Tibial artery (tissue), 4 donors: ENCODE measurements around the gene CXCR4.

Experiments used
- DNase-seq, 2 donors: peaks; one replicate each; pipeline ENCODE4 v3.0.0-alpha.2; 2019
- H3K27ac ChIP-seq, 2 donors: fragments of 200-600 bp; sonication (generic) in 1 of 2; 1 replicate in 1 of 2; 2 replicates in 1 of 2; pipeline ENCODE4 v1.5.1; 2018 to 2019; ENCODE audit warnings: mild to moderate bottlenecking in 1 of 2
- H3K27me3 ChIP-seq, 2 donors: fragments of 200-600 bp; sonication (generic) in 1 of 2; one replicate each; pipeline versions ENCODE4 v1.5.1 to v1.6.0; 2016 to 2019
- H3K36me3 ChIP-seq, 3 donors: fragments of 200-600 bp; sonication (generic) in 2 of 3; one replicate each; pipeline ENCODE4 v1.5.1; 2016 to 2019; ENCODE audit warnings: mild to moderate bottlenecking in 2 of 3
- H3K4me1 ChIP-seq, 4 donors: fragments of 200-600 bp; sonication (generic) in 2 of 4; 1 replicate in 3 of 4; 2 replicates in 1 of 4; pipeline ENCODE4 v1.5.1; 2016 to 2019
- H3K4me3 ChIP-seq, 2 donors: fragments of 200-600 bp; sonication (generic) in 1 of 2; 1 replicate in 1 of 2; 2 replicates in 1 of 2; pipeline ENCODE4 v1.5.1; 2018 to 2019; ENCODE audit warnings: mild to moderate bottlenecking in 2 of 2
- H3K9me3 ChIP-seq, 3 donors: fragments of 200-600 bp; sonication (generic) in 1 of 3; one replicate each; pipeline ENCODE4 v1.5.1; 2016 to 2019
- intact Hi-C: fragments of 100-400 bp; cut with DNase I; formaldehyde crosslinking; loops from one replicate; pipeline ENCODE4 v1.15.0; 2023; ENCODE audit warnings: low total_unique reads
- TF ChIP-seq, protein P1 (sequence below), 2 experiments: fragments of 200-600 bp in 1 of 2; fragments of 450-650 bp in 1 of 2; IDR thresholded peaks; one replicate each; pipeline ENCODE4 v1.5.1; 2017 to 2019; ENCODE audit warnings: antibody characterized with exemption in 2 of 2, mild to moderate bottlenecking in 1 of 2, moderate library complexity in 1 of 2

The CXCR4 gene

GRCh38 chr2:136121204-136121910, 3.4 kb upstream of the CXCR4 start:
- intact Hi-C loops = no loop called here
- TF ChIP-seq, protein P1, sequence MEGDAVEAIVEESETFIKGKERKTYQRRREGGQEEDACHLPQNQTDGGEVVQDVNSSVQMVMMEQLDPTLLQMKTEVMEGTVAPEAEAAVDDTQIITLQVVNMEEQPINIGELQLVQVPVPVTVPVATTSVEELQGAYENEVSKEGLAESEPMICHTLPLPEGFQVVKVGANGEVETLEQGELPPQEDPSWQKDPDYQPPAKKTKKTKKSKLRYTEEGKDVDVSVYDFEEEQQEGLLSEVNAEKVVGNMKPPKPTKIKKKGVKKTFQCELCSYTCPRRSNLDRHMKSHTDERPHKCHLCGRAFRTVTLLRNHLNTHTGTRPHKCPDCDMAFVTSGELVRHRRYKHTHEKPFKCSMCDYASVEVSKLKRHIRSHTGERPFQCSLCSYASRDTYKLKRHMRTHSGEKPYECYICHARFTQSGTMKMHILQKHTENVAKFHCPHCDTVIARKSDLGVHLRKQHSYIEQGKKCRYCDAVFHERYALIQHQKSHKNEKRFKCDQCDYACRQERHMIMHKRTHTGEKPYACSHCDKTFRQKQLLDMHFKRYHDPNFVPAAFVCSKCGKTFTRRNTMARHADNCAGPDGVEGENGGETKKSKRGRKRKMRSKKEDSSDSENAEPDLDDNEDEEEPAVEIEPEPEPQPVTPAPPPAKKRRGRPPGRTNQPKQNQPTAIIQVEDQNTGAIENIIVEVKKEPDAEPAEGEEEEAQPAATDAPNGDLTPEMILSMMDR (IDR thresholded peaks at IDR 0.05) = no peak
- H3K4me1 ChIP-seq = peaks cover 0 to 38% (median 29%) of the 10 kb centered on the region in 4 donors
- no peaks in the 10 kb centered on the region for H3K36me3 ChIP-seq
- H3K9me3 ChIP-seq = no peaks in the 10 kb centered on the region
- no peak overlapping the region for H3K27ac ChIP-seq
- peaks cover 0 to 55% of the 10 kb centered on the region in 2 donors for H3K27me3 ChIP-seq
- DNase-seq = no peak
- no peak overlapping the region for H3K4me3 ChIP-seq

GRCh38 chr2:136119717-136120675, 2.0 kb upstream of the CXCR4 start:
- Histone ChIP-seq H3K4me3 (peak overlapping the region; percentile 45 to 46), H3K27me3 (peaks cover 0 to 60% of the 10 kb centered on the region in 2 donors), H3K9me3 (no peaks in the 10 kb centered on the region), H3K4me1 (peaks cover 0 to 36% (median 33%) of the 10 kb centered on the region in 4 donors), H3K27ac (no peak overlapping the region), H3K36me3 (no peaks in the 10 kb centered on the region)
- TF ChIP-seq, protein P1 (IDR thresholded peaks at IDR 0.05) = no peak
- intact Hi-C loops = no loop called here
- DNase-seq = no peak

DNA sequence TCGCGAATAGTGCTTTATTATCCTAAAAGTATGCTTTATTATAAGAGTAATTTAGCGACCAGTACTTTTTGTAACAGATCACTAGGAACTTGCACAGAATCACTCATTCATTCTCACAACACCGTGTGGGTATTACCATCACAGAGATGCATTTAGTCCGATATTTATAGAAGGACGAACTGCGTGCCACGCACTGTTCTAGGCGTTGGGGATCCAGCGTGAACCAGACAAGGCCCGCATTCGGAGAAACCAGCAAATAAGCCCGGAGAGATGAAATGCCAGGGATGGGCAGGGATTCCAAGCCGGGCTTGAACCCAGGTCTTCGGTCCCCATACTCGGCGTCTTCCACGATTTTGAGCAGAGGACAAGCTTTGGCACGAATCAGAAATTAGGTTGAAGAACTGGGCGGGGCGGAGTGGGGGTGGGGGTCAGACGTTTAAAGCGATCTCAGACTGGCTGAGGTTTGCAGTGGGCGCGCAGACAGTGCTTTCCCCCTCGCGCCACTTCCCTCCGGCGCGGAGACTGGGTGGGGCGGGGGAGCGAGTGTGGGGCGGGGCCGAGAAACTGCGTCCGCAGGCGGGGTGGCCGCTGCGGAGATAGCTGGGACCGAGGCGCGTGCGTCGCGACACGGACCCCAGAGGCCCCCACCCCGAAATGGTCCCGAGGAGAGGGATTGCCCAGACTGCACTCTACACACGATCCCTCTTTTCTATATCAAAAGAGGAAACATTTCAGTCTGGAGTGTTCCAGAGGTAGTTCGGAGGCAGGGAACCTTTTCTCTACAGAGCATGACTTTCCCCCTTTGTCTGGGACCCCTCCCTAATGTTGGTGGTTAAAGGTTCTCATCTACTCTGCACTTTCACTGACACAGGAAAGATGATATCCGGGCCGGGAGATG, 1.1 kb upstream of the CXCR4 start:
- no peak overlapping the region for H3K27ac ChIP-seq
- peaks cover 0 to 62% of the 10 kb centered on the region in 2 donors for H3K27me3 ChIP-seq
- TF ChIP-seq, protein P1 (IDR thresholded peaks at IDR 0.05) = no peak
- peak; percentile 51 to 79 for DNase-seq
- H3K4me3 ChIP-seq = peak overlapping the region; percentile 45 to 46
- intact Hi-C loops = no loop called here
- H3K36me3 ChIP-seq = no peaks in the 10 kb centered on the region
- H3K9me3 ChIP-seq = no peaks in the 10 kb centered on the region
- peaks cover 0 to 36% (median 33%) of the 10 kb centered on the region in 4 donors for H3K4me1 ChIP-seq

DNA sequence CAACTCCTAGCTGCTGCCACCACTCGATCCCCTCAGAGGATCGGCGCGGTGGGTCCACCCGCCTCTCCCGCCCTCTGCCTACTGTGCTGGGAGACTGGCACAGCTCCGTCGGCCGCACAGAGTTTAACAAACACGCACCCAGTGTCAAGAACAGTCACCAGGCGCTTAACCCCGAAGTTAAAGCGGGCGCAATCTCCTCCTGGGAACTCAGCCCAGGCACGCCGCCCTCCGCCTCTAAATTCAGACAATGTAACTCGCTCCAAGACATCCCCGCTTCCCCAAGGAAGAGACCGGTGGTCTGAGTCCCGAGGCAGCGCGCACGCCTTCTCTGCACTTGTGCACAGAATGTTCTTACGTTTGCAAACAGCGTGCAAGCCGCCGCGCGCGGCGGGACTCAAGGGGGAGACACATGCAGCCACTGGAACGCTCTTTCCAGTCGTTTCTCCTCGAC, 533 bp downstream of the CXCR4 start:
- peaks cover 0 to 36% (median 33%) of the 10 kb centered on the region in 4 donors for H3K4me1 ChIP-seq
- no peaks in the 10 kb centered on the region for H3K9me3 ChIP-seq
- intact Hi-C loops = no loop called here
- H3K4me3 ChIP-seq = peak overlapping the region; percentile 45 to 46
- peak overlapping the region; percentile 5 to 27 for H3K27ac ChIP-seq
- TF ChIP-seq, protein P1 (IDR thresholded peaks at IDR 0.05) = no peak
- H3K36me3 ChIP-seq = no peaks in the 10 kb centered on the region
- no peak for DNase-seq
- H3K27me3 ChIP-seq = peaks cover 0 to 65% of the 10 kb centered on the region in 2 donors
